Stimulated activated CD8-positive, alpha-beta memory T cell treated with anti-CD3 and anti-CD28 coated beads, Interleukin-4, amount 100 ng/mL, for 48 hours (primary cell): ENCODE measurements around the gene EPAS1.

Source experiments
- DNase-seq: peaks from one replicate; pipeline ENCODE4 v3.0.0-alpha.2; 2020

Gene EPAS1

DNA sequence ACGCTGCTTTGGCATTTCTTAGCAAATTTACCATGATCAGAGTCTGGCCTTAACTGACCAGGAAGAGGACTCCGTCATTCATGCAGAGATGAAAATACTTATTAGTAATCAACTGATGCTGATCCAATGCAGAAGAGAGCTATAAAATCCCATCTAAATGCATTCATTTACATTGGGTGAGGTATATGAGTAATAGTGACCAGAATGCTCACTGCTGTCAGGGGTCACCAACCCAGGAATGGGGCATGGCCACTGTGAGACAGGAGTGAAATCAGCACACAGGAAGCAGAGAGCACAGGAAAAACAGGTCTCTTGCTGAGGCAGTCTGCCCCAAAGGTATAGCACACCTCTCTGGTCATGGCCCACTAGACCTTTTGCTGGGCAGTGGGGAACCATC lies 114.0 kb downstream of the EPAS1 start:
- DNase-seq, result no peak

- DNase-seq, result no peak
These were observed 114.8 kb downstream of the EPAS1 start for GRCh38 chr2:46411985-46412384.

GRCh38 chr2:46413111-46413510 lies 115.9 kb downstream of the EPAS1 start:
- DNase-seq, result no peak

GRCh38 chr2:46413631-46414030 lies 116.4 kb downstream of the EPAS1 start:
- no peak for DNase-seq

DNA sequence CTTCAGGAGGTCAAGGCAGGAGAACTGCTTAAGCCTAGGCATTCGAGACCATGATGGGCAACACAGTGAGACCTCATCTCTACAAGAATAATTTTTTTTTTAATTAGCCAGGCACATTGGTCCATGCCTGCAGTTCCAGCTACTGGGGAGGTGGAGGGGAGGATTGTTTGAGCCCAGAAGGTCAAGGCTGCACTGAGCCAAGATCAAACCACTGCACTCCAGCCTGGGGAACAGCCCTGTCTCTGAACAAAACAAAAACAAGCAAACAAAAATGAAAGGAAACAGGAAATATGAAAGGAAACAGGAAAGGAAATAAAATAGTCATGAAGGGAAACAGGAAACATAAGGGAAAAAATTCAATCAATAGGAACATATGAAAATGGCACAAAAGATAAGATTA lies 117.5 kb downstream of the EPAS1 start:
- no peak for DNase-seq

GRCh38 chr2:46416280-46416679 lies 119.1 kb downstream of the EPAS1 start:
- DNase-seq, result no peak

GRCh38 chr2:46416739-46417403 lies 119.7 kb downstream of the EPAS1 start:
- DNase-seq, result no peak

GRCh38 chr2:46420945-46421344 lies 123.7 kb downstream of the EPAS1 start:
- no peak for DNase-seq

DNA sequence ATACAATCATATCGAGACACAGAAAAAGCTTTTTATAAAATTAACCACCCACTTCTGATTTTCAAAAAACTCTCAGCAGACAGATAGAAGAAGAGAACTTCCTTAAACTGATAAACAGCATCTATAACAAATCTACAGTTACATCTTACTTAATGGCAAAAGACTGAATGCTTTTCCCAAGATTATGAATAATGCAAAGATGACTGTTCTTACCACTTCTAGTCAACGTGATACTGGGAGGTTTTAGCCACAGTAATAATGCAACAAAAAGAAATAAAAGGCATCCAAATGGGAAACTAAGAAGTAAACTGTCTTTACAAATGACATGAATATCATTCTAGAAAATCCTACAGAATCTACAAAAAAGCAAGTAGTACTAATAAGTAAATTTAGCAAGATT lies 124.2 kb downstream of the EPAS1 start:
- no peak for DNase-seq

- DNase-seq, result no peak
These were observed 125.6 kb downstream of the EPAS1 start for GRCh38 chr2:46422717-46423394.

DNA sequence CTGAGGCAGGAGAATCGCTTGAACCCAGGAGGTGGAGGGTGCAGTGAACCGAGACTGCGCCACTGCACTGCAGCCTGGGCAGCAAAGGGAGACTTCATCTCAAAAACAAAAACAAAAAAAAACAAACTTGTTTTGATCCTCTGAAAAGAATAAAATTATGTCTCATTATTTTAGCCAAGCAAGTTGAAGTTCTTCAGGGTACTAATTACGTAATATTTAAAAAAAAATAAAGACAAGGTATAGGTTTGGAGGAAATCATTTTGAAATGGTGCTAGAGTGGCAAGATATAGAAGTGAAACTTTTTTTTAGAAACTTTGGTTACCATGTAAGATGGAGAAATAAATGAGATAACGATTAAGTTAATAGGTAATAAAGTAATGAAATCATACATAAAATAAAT lies 127.7 kb downstream of the EPAS1 start:
- no peak for DNase-seq

DNA sequence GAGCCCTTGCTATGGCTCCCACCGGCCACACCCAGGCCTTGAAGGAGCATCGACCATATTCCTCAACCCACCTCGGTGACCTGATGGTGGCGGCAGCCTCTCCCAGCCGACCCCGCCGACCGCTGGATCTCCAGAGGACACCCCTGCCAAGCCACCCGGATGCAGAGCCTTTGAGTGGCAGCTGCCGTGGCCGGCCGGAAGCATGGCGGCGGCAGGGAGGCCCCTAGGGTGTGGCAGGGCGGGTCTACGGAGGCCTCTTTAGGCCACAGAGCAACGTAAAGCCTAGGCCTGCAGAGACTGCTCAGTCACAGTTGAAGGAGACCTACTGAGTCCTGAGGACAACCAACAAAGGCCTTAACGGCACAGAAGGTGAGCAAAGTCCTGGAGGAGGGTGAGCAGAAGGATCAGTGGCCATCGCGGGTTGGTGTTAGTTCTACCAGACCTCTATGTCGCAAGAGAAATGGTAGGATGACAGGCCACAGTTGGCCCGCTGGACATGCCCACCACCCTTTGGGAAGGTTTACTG lies 131.8 kb downstream of the EPAS1 start:
- DNase-seq, result no peak

- DNase-seq, result no peak
These were observed 133.2 kb downstream of the EPAS1 start for GRCh38 chr2:46430413-46430812.

DNA sequence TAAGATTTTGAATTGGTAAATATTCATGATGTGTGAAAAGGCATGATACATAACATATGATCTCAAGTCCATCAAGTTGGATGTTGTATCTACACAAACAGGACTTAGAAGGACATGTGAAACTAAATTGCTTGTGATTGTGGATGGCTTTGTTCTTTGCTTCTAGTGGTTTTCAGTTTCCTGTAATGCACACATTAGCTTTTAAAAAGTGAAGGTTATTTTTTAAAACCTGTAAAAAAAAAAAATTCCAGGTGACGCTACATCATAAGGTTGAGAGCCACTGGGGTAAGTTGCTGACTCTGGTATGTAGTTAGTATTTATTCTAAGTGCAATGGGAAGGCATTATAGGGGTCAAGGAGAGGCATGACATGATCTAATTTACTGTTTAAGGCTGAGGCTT lies 133.8 kb downstream of the EPAS1 start:
- DNase-seq, result no peak

DNA sequence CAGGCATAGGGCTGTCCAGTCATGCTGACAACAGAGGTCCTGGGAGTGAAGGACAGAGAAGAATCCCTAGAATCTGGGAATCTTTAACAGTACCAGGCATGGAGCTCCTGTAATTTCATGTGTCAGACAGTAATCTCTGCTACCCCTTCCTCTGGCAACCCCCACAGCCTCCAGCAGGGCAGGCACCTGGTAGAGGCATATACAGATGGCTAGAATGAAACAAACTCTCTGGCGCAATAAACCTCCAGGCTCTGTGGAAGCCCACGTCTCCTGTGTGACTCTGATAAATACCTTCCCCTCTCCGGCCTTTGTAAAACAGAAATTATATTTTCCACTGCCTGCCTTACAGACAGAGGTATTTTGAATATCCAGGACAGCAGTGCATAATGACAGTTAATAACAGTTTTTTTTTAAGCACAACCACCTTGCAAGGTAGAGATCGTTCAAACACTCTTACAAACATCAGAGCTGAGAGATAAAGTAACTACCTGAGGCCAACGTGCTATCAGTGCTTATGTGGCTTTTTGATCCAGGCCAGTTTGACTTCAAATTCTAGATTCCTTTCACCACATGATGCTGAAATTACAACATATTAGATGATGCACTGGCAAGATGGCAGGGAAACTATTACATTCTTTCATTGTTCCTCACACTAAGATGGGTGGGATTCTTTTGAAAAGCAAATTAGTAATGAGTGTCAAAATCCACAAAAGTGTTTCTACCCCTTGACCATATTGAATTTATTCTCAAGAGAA lies 134.5 kb downstream of the EPAS1 start:
- no peak for DNase-seq

DNA sequence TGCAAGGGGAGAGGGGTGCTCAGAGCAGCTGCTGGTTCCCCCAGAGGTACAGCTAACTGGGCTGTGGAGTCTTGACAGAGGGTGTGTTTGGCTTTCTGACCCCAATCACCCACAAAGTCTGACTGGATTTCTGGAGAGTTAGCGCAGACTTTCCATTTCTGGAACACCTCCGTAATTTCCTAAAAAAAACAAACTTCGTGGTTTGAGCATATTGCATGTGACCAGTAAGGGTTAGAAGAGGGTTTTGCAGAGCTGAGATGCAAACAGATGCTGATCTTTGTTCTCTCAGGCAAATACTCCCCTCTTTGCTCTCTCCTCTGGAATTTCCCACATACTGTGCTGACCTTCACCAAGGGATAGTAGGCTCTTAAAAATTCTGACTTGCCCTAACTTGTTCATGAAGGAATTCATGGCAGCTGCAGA lies 137.7 kb downstream of the EPAS1 start:
- DNase-seq, result no peak

DNA sequence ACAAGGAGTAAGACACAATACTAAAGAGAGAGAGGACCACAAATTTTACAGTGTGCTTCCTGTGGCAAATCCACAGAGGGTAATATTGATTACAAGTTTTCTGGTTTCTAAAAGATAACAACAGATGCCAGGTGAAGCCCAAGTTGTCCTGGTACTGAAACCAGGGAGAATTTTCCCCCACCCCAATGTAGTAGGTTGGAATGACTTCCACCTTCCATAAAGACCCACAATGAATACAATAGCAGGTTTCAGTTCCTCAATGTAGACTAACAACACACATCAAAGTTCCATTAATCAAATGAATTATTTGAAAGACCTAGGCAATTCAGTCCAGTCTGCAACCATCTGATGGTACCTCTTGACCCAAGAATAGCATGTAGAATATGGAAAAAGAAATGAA lies 138.1 kb downstream of the EPAS1 start:
- DNase-seq, result no peak

GRCh38 chr2:46435796-46436360 lies 138.7 kb downstream of the EPAS1 start:
- DNase-seq, result no peak
